IMR-90 (cell line): ENCODE measurements around the gene B9D1. TPM values are rescaled to one million over a fixed set of nuclear protein-coding genes. Genes with fewer than 3 reads are reported as not detected.

Source experiments
- ATAC-seq: fragments of 200-7000 bp; cut with Tn5 transposase; 2 replicates; pipeline ENCODE4 v1.9.1; 2020; ENCODE audit warnings: low read depth, mild to moderate bottlenecking, moderate library complexity
- BruUV-seq: library from RNA; stranded (reverse); fragments of 400-500 nt; replicated peaks from 2 replicates; lab custom pipeline; 2021; lab: Mats Ljungman, UMichigan
- CTCF ChIA-PET: fragments of 300-600 bp; formaldehyde crosslinking; extraction: SDS; loops from one replicate; lab custom pipeline; 2021; ENCODE audit warnings: antibody characterized with exemption; lab: Yijun Ruan, JAX
- POLR2A ChIA-PET: fragments of 300-600 bp; sonication (Branson Sonifier 250); formaldehyde crosslinking; loops from one replicate; lab custom pipeline; 2022; ENCODE audit warnings: antibody characterized with exemption; ENCODE audit not compliant: unreplicated experiment; lab: Charles Lee
- DNase-seq: peaks from one replicate; pipeline ENCODE4 v3.0.0; 2013
- H2AFZ ChIP-seq: replicated peaks from 2 replicates; pipeline ENCODE3; 2013; ENCODE audit warnings: low read length, mild to moderate bottlenecking; ENCODE audit not compliant: poor library complexity
- H2AK5ac ChIP-seq: 2 replicates; pipeline ENCODE4 v1.6.1; 2013; ENCODE audit warnings: low read depth, low read length, inconsistent platforms
- H2AK9ac ChIP-seq: replicated peaks from 2 replicates; pipeline ENCODE3; 2013; ENCODE audit warnings: mild to moderate bottlenecking, low read depth, low read length, moderate library complexity; ENCODE audit not compliant: poor library complexity
- H2BK120ac ChIP-seq: 2 replicates; pipeline ENCODE4 v1.6.1; 2013; ENCODE audit warnings: low read depth, low read length, inconsistent platforms
- H2BK15ac ChIP-seq: 3 replicates; pipeline ENCODE4 v1.6.1; 2013; ENCODE audit warnings: low read depth, low read length, inconsistent platforms
- H2BK20ac ChIP-seq: 2 replicates; pipeline ENCODE4 v1.6.1; 2013; ENCODE audit warnings: low read depth, mild to moderate bottlenecking, inconsistent platforms, low read length, moderate library complexity
- H2BK5ac ChIP-seq: 2 replicates; pipeline ENCODE4 v1.6.1; 2013; ENCODE audit warnings: mild to moderate bottlenecking, low read depth, low read length, inconsistent platforms; ENCODE audit not compliant: poor library complexity, severe bottlenecking
- H3K14ac ChIP-seq: replicated peaks from 2 replicates; pipeline ENCODE4 v1.6.1; 2013; ENCODE audit warnings: low read depth, low read length, inconsistent platforms
- H3K18ac ChIP-seq: 2 replicates; pipeline ENCODE4 v1.6.1; 2013; ENCODE audit warnings: low read depth, low read length, control low read depth
- H3K23ac ChIP-seq: 2 replicates; pipeline ENCODE4 v1.6.1; 2013; ENCODE audit warnings: low read depth, low read length, inconsistent platforms
- H3K27ac ChIP-seq: 2 replicates; pipeline ENCODE4 v1.5.1; 2013; ENCODE audit warnings: mild to moderate bottlenecking, control low read depth, low read length; ENCODE audit not compliant: insufficient read depth
- H3K27me3 ChIP-seq: 2 replicates; pipeline ENCODE4 v1.6.1; 2013; ENCODE audit warnings: low read length; ENCODE audit not compliant: control insufficient read depth, insufficient read depth
- H3K36me3 ChIP-seq: 2 replicates; pipeline ENCODE4 v1.6.1; 2013; ENCODE audit warnings: low read length, mixed read lengths; ENCODE audit not compliant: control insufficient read depth, insufficient read depth
- H3K4ac ChIP-seq: 2 replicates; pipeline ENCODE4 v1.6.1; 2013; ENCODE audit warnings: low read depth, low read length, inconsistent platforms
- H3K4me1 ChIP-seq: 2 replicates; pipeline ENCODE4 v1.6.1; 2013; ENCODE audit warnings: low read length, mixed read lengths; ENCODE audit not compliant: control insufficient read depth, insufficient read depth
- H3K4me2 ChIP-seq: 2 replicates; pipeline ENCODE4 v1.6.1; 2013; ENCODE audit warnings: low read depth, mild to moderate bottlenecking, control low read depth, low read length, moderate library complexity
- H3K4me3 ChIP-seq: 2 replicates; pipeline ENCODE4 v1.5.1; 2013; ENCODE audit warnings: low read depth, mild to moderate bottlenecking, control low read depth, low read length, moderate library complexity; ENCODE audit not compliant: insufficient read depth
- H3K56ac ChIP-seq: 2 replicates; pipeline ENCODE4 v1.6.1; 2013; ENCODE audit warnings: low read length, inconsistent platforms; ENCODE audit not compliant: insufficient read depth; ENCODE audit errors: extremely low read depth
- H3K79me1 ChIP-seq, 2 experiments: 2 replicates each; pipeline ENCODE4 v1.6.1; 2013; ENCODE audit warnings: low read length in 2 of 2, inconsistent platforms in 1 of 2, low read depth in 1 of 2
- H3K9ac ChIP-seq: 2 replicates; pipeline ENCODE4 v1.6.1; 2013; ENCODE audit warnings: low read depth, low read length, control low read depth
- H3K9me1 ChIP-seq: 2 replicates; pipeline ENCODE4 v1.6.1; 2013; ENCODE audit warnings: low read length, inconsistent platforms; ENCODE audit not compliant: insufficient read depth
- H3K9me3 ChIP-seq: 2 replicates; pipeline ENCODE4 v1.6.1; 2013; ENCODE audit warnings: low read length; ENCODE audit not compliant: control insufficient read depth, insufficient read depth
- H4K20me1 ChIP-seq: 2 replicates; pipeline ENCODE4 v1.6.1; 2013; ENCODE audit warnings: low read length, inconsistent platforms; ENCODE audit not compliant: insufficient read depth
- H4K5ac ChIP-seq: 2 replicates; pipeline ENCODE4 v1.6.1; 2013; ENCODE audit warnings: mild to moderate bottlenecking, low read depth, low read length, control low read depth
- H4K8ac ChIP-seq, 2 experiments: 2 replicates each; pipeline ENCODE4 v1.6.1; 2013; ENCODE audit warnings: low read depth in 2 of 2, low read length in 2 of 2, control low read depth in 1 of 2, inconsistent platforms in 1 of 2
- H4K91ac ChIP-seq: 2 replicates; pipeline ENCODE4 v1.6.1; 2013; ENCODE audit warnings: low read depth, low read length, inconsistent platforms; ENCODE audit not compliant: insufficient read depth
- BHLHE40 ChIP-seq: fragments of 150-350 bp; IDR thresholded peaks from 2 replicates; pipeline ENCODE4 v1.6.1; 2016; ENCODE audit warnings: mild to moderate bottlenecking, low read depth, low read length
- CEBPB ChIP-seq: IDR thresholded peaks from 2 replicates; pipeline ENCODE4 v1.6.1; 2012; ENCODE audit warnings: low read depth, low read length, improper control_type of control experiment
- CHD1 ChIP-seq: IDR thresholded peaks from 2 replicates; pipeline ENCODE4 v1.6.1; 2012; ENCODE audit warnings: low read depth, low read length, improper control_type of control experiment
- FOS ChIP-seq: fragments of 150-350 bp; IDR thresholded peaks from 2 replicates; pipeline ENCODE4 v1.6.1; 2016; ENCODE audit warnings: low read depth, low read length
- MAFK ChIP-seq: IDR thresholded peaks from 2 replicates; pipeline ENCODE4 v1.6.1; 2012; ENCODE audit warnings: low read depth, low read length, improper control_type of control experiment
- MAZ ChIP-seq: IDR thresholded peaks from 2 replicates; pipeline ENCODE4 v1.6.1; 2012; ENCODE audit warnings: low read depth, mild to moderate bottlenecking, low read length, improper control_type of control experiment, moderate library complexity, borderline replicate concordance
- MXI1 ChIP-seq: IDR thresholded peaks from 2 replicates; pipeline ENCODE4 v1.6.1; 2012; ENCODE audit warnings: low read depth, mild to moderate bottlenecking, low read length, moderate library complexity, borderline replicate concordance
- NFE2L2 ChIP-seq: fragments of 150-350 bp; IDR thresholded peaks from 2 replicates; pipeline ENCODE4 v1.6.1; 2016; ENCODE audit warnings: low read depth, mild to moderate bottlenecking, low read length
- POLR2A ChIP-seq: IDR thresholded peaks from 2 replicates; pipeline ENCODE4 v1.6.1; 2012; ENCODE audit warnings: mild to moderate bottlenecking, low read depth, low read length
- RAD21 ChIP-seq: IDR thresholded peaks from 2 replicates; pipeline ENCODE4 v1.6.1; 2012; ENCODE audit warnings: low read length, improper control_type of control experiment
- RCOR1 ChIP-seq: IDR thresholded peaks from 2 replicates; pipeline ENCODE4 v1.6.1; 2012; ENCODE audit warnings: mild to moderate bottlenecking, low read length, improper control_type of control experiment; ENCODE audit not compliant: insufficient replicate concordance
- RFX5 ChIP-seq: IDR thresholded peaks from 2 replicates; pipeline ENCODE4 v1.8.0; 2012; ENCODE audit warnings: low read depth, mild to moderate bottlenecking, low read length, moderate library complexity
- SMC3 ChIP-seq: fragments of 150-350 bp; IDR thresholded peaks from 2 replicates; pipeline ENCODE4 v1.6.1; 2016; ENCODE audit warnings: low read depth, mild to moderate bottlenecking, antibody characterized with exemption, low read length, moderate library complexity
- WGBS, 2 experiments: methylation state at CpG; one replicate each; pipeline versions ENCODE4 v1.1.5 to v1.1.7; 2013; ENCODE audit warnings: missing lambda C conversion rate in 2 of 2; ENCODE audit not compliant: insufficient read length in 1 of 2; ENCODE audit errors: extremely low coverage in 2 of 2; 5-methylcytosine and 5-hydroxymethylcytosine counted together
- dilution Hi-C: fragments of 300-500 bp; cut with HindIII; formaldehyde crosslinking; loops from one replicate; pipeline ENCODE4 v1.14.3; 2018; ENCODE audit warnings: low sequenced_read_pairs; ENCODE audit not compliant: unreplicated experiment
- in situ Hi-C: fragments of 300-500 bp; cut with MboI; formaldehyde crosslinking; loops from 3 replicates; pipeline ENCODE4 v1.14.3; 2019; ENCODE audit warnings: low sequenced_read_pairs, inconsistent platforms, mixed read lengths
- intact Hi-C: fragments of 100-400 bp; cut with micrococcal nuclease; formaldehyde crosslinking; loops from 2 replicates; pipeline ENCODE4 v1.10.0; 2022
- polyA plus RNA-seq, 3 experiments: library from polyadenylated mRNA; depleted of rRNA; stranded (reverse); fragments of >200 nt; gene quantifications; 2 replicates each; pipeline ENCODE4 v1.2.3, GENCODE V29; 2012; ENCODE audit warnings: low replicate concordance in 1 of 3
- total RNA-seq: library from RNA; depleted of rRNA; stranded (reverse); fragments of >200 nt; gene quantifications from 2 replicates; pipeline ENCODE4 v1.2.3, GENCODE V29; 2012
- TF ChIP-seq, protein P1 (sequence below): fragments of 150-350 bp; IDR thresholded peaks from 2 replicates; pipeline ENCODE4 v1.6.1; 2017; ENCODE audit warnings: mild to moderate bottlenecking, antibody characterized with exemption, low read length, low read depth
- TF ChIP-seq, protein P2 (sequence below): fragments of 150-350 bp; IDR thresholded peaks from 2 replicates; pipeline ENCODE4 v1.6.1; 2016; ENCODE audit warnings: low read depth, mild to moderate bottlenecking, low read length, moderate library complexity, borderline replicate concordance

The B9D1 gene
- total and polyA plus RNA-seq, 2 of the 4 experiments (the other 2 are of a cell fraction) = 42.5 to 43.8 TPM

DNA sequence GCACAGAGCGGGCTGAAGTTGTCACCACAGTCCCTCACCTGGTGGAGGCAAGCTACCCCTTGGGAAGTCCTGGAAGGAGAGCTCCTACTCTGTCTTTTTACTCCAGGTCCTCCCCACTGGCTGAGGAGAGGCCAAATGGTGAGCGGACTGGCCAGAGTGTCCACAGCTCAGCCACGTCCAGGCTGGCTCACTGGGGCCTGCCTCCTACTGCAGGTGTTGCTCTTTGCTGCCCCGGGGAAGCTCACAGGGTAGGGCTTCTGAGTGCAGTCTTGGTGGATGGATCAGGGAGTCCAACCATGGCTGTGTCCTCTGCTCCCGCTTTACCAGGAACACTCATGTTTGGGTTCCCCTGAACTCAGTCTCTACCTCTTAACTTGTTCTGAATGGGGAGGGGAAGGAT lies 2.7 kb downstream of the B9D1 start:
- dilution Hi-C loops (no loop called here), in situ Hi-C loops (loop anchor here (5.0 kb wide), 2 partner anchors 87 to 402 kb away; no protein-coding TSS in a partner anchor), intact Hi-C loops (loop anchor here (5.0 kb wide), 2 partner anchors 287 to 312 kb away; partner anchors contain the start of gene ALDH3A2)
- Histone ChIP-seq H3K27ac (no peak overlapping the region), H3K9ac (no peak overlapping the region), H3K4ac (no peak overlapping the region), H2AK5ac (no peak overlapping the region), H2BK120ac (no peak overlapping the region), H2AK9ac (no peak overlapping the region), H3K27me3 (no peaks in the 10 kb centered on the region), H2BK15ac (no peak overlapping the region), H3K4me1 (peaks cover 6% of the 10 kb centered on the region), H4K20me1 (no peaks in the 10 kb centered on the region), H3K9me3 (no peaks in the 10 kb centered on the region), H4K91ac (no peak overlapping the region), H4K5ac (no peak overlapping the region), H3K18ac (no peak overlapping the region), H3K4me3 (no peak overlapping the region), H3K4me2 (no peak overlapping the region), H3K9me1 (peaks cover 9% of the 10 kb centered on the region), H2AFZ (no peak overlapping the region), H4K8ac (no peak overlapping the region), H3K14ac (no peak overlapping the region), H3K79me1 (peaks cover 4 to 11% of the 10 kb centered on the region in 2 experiments; a peak in 3 of 4 replicates), H3K36me3 (peaks cover 6% of the 10 kb centered on the region), H3K56ac (no peak overlapping the region), H2BK5ac (no peak overlapping the region), H2BK20ac (no peak overlapping the region; the same call in 1 of the 2 replicates), H3K23ac (no peak overlapping the region)
- BruUV-seq = no TSS peak
- ChIA-PET CTCF (no interaction called here), POLR2A (no interaction called here)
- no CpG with 5 or more reads among the region's 5 CpGs for WGBS, 2 experiments
- no peak for DNase-seq
- TF ChIP-seq, protein P1, sequence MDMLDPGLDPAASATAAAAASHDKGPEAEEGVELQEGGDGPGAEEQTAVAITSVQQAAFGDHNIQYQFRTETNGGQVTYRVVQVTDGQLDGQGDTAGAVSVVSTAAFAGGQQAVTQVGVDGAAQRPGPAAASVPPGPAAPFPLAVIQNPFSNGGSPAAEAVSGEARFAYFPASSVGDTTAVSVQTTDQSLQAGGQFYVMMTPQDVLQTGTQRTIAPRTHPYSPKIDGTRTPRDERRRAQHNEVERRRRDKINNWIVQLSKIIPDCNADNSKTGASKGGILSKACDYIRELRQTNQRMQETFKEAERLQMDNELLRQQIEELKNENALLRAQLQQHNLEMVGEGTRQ = no peak
- TF ChIP-seq, protein P2, sequence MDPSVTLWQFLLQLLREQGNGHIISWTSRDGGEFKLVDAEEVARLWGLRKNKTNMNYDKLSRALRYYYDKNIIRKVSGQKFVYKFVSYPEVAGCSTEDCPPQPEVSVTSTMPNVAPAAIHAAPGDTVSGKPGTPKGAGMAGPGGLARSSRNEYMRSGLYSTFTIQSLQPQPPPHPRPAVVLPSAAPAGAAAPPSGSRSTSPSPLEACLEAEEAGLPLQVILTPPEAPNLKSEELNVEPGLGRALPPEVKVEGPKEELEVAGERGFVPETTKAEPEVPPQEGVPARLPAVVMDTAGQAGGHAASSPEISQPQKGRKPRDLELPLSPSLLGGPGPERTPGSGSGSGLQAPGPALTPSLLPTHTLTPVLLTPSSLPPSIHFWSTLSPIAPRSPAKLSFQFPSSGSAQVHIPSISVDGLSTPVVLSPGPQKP = no peak
- TF ChIP-seq POLR2A (no peak), BHLHE40 (no peak), RCOR1 (no peak), FOS (no peak), MAZ (no peak), MAFK (no peak), MXI1 (no peak), RFX5 (no peak), CEBPB (no peak), SMC3 (no peak), NFE2L2 (no peak), CHD1 (no peak), RAD21 (no peak)
- no peak for ATAC-seq
